K562 (cell line): ENCODE data around the gene LOC101059915.

Source experiments
- ATAC-seq: fragments of 200-7000 bp; cut with Tn5 transposase; 3 replicates; pipeline ENCODE4 v1.9.1; 2020; ENCODE audit warnings: moderate library complexity
- BruUV-seq: library from RNA; stranded (reverse); fragments of 400-500 nt; replicated peaks from 2 replicates; lab custom pipeline; 2021; lab: Mats Ljungman, UMichigan
- CTCF ChIA-PET: fragments of 300-600 bp; formaldehyde crosslinking; extraction: SDS; loops from one replicate; lab custom pipeline; 2021; ENCODE audit warnings: low intra/inter-chr PET ratio; lab: Yijun Ruan, JAX
- POLR2A ChIA-PET: fragments of 300-600, 350-650 bp; sonication (Branson Sonifier 250); formaldehyde crosslinking; extraction: SDS; loops from one replicate; lab custom pipeline; 2021; ENCODE audit warnings: antibody characterized with exemption, inconsistent platforms; lab: Yijun Ruan, JAX
- DNase-seq, 4 experiments: peaks; one replicate each; pipeline versions ENCODE4 v3.0.0 to v3.0.0-alpha.2; 2011 to 2018; ENCODE audit warnings: low spot score in 3 of 4, mixed read lengths in 3 of 4; ENCODE audit errors: extremely low read depth in 1 of 4
- FAIRE-seq: peaks from 2 replicates; lab custom pipeline; 2011; peaks lifted over from hg19 to GRCh38; lab: Jason Lieb, UNC
- H2AFZ ChIP-seq: 2 replicates; pipeline ENCODE4 v1.6.0; 2011; ENCODE audit warnings: low read depth, low read length, control low read depth, inconsistent platforms
- H3K27ac ChIP-seq: fragments of 200-600 bp; 3 replicates; pipeline ENCODE4 v1.8.0; 2011; ENCODE audit warnings: low read depth, mild to moderate bottlenecking, control low read depth, inconsistent platforms, low read length, moderate library complexity, mixed read lengths; ENCODE audit errors: extremely low read depth
- H3K27me3 ChIP-seq, 2 experiments: fragments of 300-600 bp in 1 of 2; 2 replicates in 1 of 2; 3 replicates in 1 of 2; pipeline versions ENCODE4 v1.6.0 to v1.8.0; 2011; ENCODE audit warnings: inconsistent platforms in 2 of 2, low read length in 2 of 2, mild to moderate bottlenecking in 1 of 2, mixed read lengths in 1 of 2, moderate library complexity in 1 of 2; ENCODE audit not compliant: control insufficient read depth in 2 of 2, insufficient read depth in 2 of 2
- H3K36me3 ChIP-seq: fragments of 300-600 bp; 3 replicates; pipeline ENCODE4 v1.8.0; 2011; ENCODE audit warnings: mild to moderate bottlenecking, low read length, inconsistent platforms; ENCODE audit not compliant: control insufficient read depth, insufficient read depth
- H3K4me1 ChIP-seq, 2 experiments: fragments of 200-600 bp in 1 of 2; replicated peaks in 1 of 2; 2 replicates in 1 of 2; 3 replicates in 1 of 2; pipeline versions ENCODE4 v1.5.1 to v1.8.0; 2011; ENCODE audit warnings: inconsistent platforms in 2 of 2, low read length in 2 of 2, mild to moderate bottlenecking in 1 of 2, mixed read lengths in 1 of 2, moderate library complexity in 1 of 2; ENCODE audit not compliant: control insufficient read depth in 2 of 2, insufficient read depth in 2 of 2
- H3K4me2 ChIP-seq: 2 replicates; pipeline ENCODE4 v1.6.1; 2011; ENCODE audit warnings: low read length, control low read depth, inconsistent platforms, mixed read lengths; ENCODE audit not compliant: insufficient read depth
- H3K4me3 ChIP-seq: fragments of 200-600 bp; sonication (generic), shearing (Covaris generic); 2 replicates; pipeline ENCODE4 v1.5.1; 2016; ENCODE audit warnings: control low read depth, inconsistent platforms
- H3K79me2 ChIP-seq: fragments of 200-600 bp; 3 replicates; pipeline ENCODE4 v1.8.0; 2011; ENCODE audit warnings: low read length, inconsistent platforms; ENCODE audit not compliant: control insufficient read depth, insufficient read depth
- H3K9ac ChIP-seq, 2 experiments: 2 replicates each; pipeline versions ENCODE4 v1.6.0 to v1.6.1; 2011; ENCODE audit warnings: low read depth in 2 of 2, low read length in 2 of 2, control low read depth in 1 of 2, inconsistent platforms in 1 of 2, mild to moderate bottlenecking in 1 of 2, mixed read lengths in 1 of 2; ENCODE audit not compliant: insufficient read depth in 1 of 2
- H3K9me1 ChIP-seq: one replicate; pipeline ENCODE4 v1.6.0; 2011; ENCODE audit warnings: inconsistent platforms, mild to moderate bottlenecking, low read length, moderate library complexity; ENCODE audit not compliant: control insufficient read depth, insufficient read depth
- H3K9me3 ChIP-seq: replicated peaks from 2 replicates; pipeline ENCODE4 v1.5.1; 2011; ENCODE audit warnings: low read depth, low read length, inconsistent platforms; ENCODE audit not compliant: control insufficient read depth, insufficient read depth
- H4K20me1 ChIP-seq: replicated peaks from 2 replicates; pipeline ENCODE4 v1.6.1; 2011; ENCODE audit warnings: low read length, inconsistent platforms, mixed read lengths; ENCODE audit not compliant: control insufficient read depth, insufficient read depth
- C11orf30 ChIP-seq: fragments of 450-650 bp; IDR thresholded peaks from 2 replicates; pipeline ENCODE4 v1.6.1; 2016; ENCODE audit warnings: low read depth, mild to moderate bottlenecking
- HDAC3 ChIP-seq: fragments of 450-650 bp; IDR thresholded peaks from 2 replicates; pipeline ENCODE4 v1.6.1; 2018; ENCODE audit warnings: borderline replicate concordance, mild to moderate bottlenecking, moderate library complexity; ENCODE audit not compliant: partially characterized antibody
- HNRNPLL ChIP-seq: fragments of 200-400 bp; formaldehyde crosslinking; IDR thresholded peaks from 2 replicates; pipeline ENCODE4 v1.6.1; 2017; ENCODE audit warnings: low read length, low read depth, mild to moderate bottlenecking; ENCODE audit not compliant: poor library complexity, severe bottlenecking
- NFE2 ChIP-seq: IDR thresholded peaks from 2 replicates; pipeline ENCODE4 v1.6.1; 2014; ENCODE audit warnings: antibody characterized with exemption, low read depth
- PCBP1 ChIP-seq: fragments of 200-400 bp; formaldehyde crosslinking; IDR thresholded peaks from 2 replicates; pipeline ENCODE4 v1.6.1; 2018; ENCODE audit warnings: mild to moderate bottlenecking, low read depth, low read length; ENCODE audit not compliant: poor library complexity, severe bottlenecking
- RFX1 ChIP-seq: fragments of 450-650 bp; IDR thresholded peaks from 2 replicates; pipeline ENCODE4 v1.6.1; 2016; ENCODE audit warnings: mild to moderate bottlenecking, moderate library complexity
- WGBS: fragments of 100-300 bp; shearing (Covaris generic); methylation state at CpG from one replicate; pipeline ENCODE4 v1.1.6; 2016; ENCODE audit warnings: low coverage, mixed read lengths; ENCODE audit not compliant: insufficient coverage; ENCODE audit errors: missing lambda C conversion rate; 5-methylcytosine and 5-hydroxymethylcytosine counted together
- in situ Hi-C: fragments of 300-500 bp; cut with MboI; formaldehyde crosslinking; loops from 4 replicates; pipeline ENCODE4 v1.15.0; 2018; ENCODE audit warnings: inconsistent platforms, mixed read lengths
- intact Hi-C: fragments of 100-400 bp; cut with micrococcal nuclease; formaldehyde crosslinking; loops from 2 replicates; pipeline ENCODE4 v1.14.2; 2022
- TF ChIP-seq, protein P1 (sequence below): fragments of 250-450 bp; sonication (Bioruptor Pico); IDR thresholded peaks from 2 replicates; pipeline ENCODE4 v1.8.0; 2021; ENCODE audit warnings: moderate library complexity, mild to moderate bottlenecking, inconsistent platforms

LOC101059915 gene

DNA sequence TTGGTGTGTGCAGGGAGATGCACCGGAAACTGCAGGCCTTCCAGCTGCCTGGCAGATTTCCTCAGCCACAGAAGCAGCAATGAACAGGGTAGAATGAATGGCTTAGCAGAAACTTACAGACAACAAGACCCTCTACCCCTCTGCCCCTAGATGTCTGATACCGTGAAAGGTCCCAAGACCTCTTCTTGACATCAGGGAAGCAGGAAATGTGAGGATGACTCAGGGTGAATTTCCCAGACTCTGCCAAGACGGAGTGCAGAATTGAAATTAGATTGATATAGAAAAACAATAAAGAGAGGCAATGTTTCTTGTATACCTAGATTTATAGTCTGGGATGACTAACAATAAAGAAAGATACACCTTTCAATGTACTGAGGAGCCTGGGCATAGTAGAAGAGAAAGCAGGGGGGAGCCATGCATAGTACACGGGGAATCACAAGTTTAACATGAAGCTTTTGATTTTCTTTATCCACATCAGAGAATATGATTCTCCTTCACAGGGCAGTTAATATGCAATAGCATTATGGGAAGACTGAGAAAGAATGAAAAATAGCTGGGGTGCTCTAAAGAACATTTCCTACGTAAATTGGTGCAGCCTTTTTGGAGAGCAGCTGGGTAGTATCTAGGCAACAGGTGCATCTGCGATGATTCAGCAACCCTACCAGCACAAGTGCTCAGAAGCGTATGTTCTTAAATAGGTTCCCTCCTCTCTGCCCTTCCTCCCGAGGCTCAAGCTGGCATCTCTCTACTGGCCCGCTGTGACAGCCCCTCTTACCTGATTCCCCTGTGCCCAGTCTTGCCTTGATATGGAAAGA, 30.7 kb upstream of the LOC101059915 start:
- H3K4me2 ChIP-seq, result no peak overlapping the region
- ATAC-seq (peak; percentile 35; the same call in 1 of the 3 replicates), DNase-seq (no peak)
- no peaks in the 10 kb centered on the region for H3K79me2 ChIP-seq
- H3K27ac ChIP-seq, result no peak overlapping the region
- no peaks in the 10 kb centered on the region for H3K9me3 ChIP-seq
- POLR2A ChIA-PET, result no interaction called here
- H3K4me3 ChIP-seq, result no peak overlapping the region
- H3K4me1 ChIP-seq, result no peaks in the 10 kb centered on the region; a peak in 1 of 5 replicates
- intact Hi-C loops, result no loop called here
- no TSS peak for BruUV-seq
- in situ Hi-C loops, result no loop called here
- H2AFZ ChIP-seq, result no peak overlapping the region
- H4K20me1 ChIP-seq, result no peaks in the 10 kb centered on the region
- 20% methylated on average over 8 of the region's 9 CpGs for WGBS
- H3K27me3 ChIP-seq, result no peaks in the 10 kb centered on the region
- TF ChIP-seq HNRNPLL, result peak; percentile 21
- TF ChIP-seq, protein P1, sequence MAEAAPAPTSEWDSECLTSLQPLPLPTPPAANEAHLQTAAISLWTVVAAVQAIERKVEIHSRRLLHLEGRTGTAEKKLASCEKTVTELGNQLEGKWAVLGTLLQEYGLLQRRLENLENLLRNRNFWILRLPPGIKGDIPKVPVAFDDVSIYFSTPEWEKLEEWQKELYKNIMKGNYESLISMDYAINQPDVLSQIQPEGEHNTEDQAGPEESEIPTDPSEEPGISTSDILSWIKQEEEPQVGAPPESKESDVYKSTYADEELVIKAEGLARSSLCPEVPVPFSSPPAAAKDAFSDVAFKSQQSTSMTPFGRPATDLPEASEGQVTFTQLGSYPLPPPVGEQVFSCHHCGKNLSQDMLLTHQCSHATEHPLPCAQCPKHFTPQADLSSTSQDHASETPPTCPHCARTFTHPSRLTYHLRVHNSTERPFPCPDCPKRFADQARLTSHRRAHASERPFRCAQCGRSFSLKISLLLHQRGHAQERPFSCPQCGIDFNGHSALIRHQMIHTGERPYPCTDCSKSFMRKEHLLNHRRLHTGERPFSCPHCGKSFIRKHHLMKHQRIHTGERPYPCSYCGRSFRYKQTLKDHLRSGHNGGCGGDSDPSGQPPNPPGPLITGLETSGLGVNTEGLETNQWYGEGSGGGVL (CRISPR knock-in tag), result no peak
- no peak for TF ChIP-seq HDAC3
- peak; percentile 62 for TF ChIP-seq RFX1
- TF ChIP-seq C11orf30, result peak; percentile 37; the same call in 1 of the 2 replicates
- TF ChIP-seq NFE2, result peak; percentile 67; the same call in 1 of the 2 replicates
- TF ChIP-seq PCBP1, result no peak
- TF ChIP-seq, all 486 proteins: peak for 4
- CTCF ChIA-PET, result no interaction called here
- H3K36me3 ChIP-seq, result no peaks in the 10 kb centered on the region
- H3K9me1 ChIP-seq, result no peaks in the 10 kb centered on the region
- no peak for FAIRE-seq
- H3K9ac ChIP-seq, result no peak overlapping the region
